Vagina (tissue), 2 donors: ENCODE data around the gene OGFOD2. TPM values are rescaled to one million over a fixed set of nuclear protein-coding genes. Genes with fewer than 3 reads are reported as not detected.

Experiments used
- DNase-seq, 2 donors: peaks; one replicate each; pipeline ENCODE4 v3.0.0-alpha.2; 2017; ENCODE audit errors: extremely low spot score in 2 of 2
- H3K27ac ChIP-seq: fragments of 200-600 bp; sonication (generic); one replicate; pipeline ENCODE4 v1.5.1; 2019
- H3K27me3 ChIP-seq: fragments of 200-600 bp; sonication (generic); one replicate; pipeline ENCODE4 v1.5.1; 2019
- H3K36me3 ChIP-seq, 2 donors: fragments of 200-600 bp; sonication (generic); one replicate each; pipeline ENCODE4 v1.5.1; 2017 to 2019
- H3K4me1 ChIP-seq: fragments of 200-600 bp; sonication (generic); one replicate; pipeline ENCODE4 v1.5.1; 2019
- H3K4me3 ChIP-seq, 2 donors: fragments of 200-600 bp; sonication (generic); 1 replicate in 1 of 2; 2 replicates in 1 of 2; pipeline ENCODE4 v1.5.1; 2016 to 2019
- H3K9me3 ChIP-seq: fragments of 200-600 bp; sonication (generic); one replicate; pipeline ENCODE4 v1.5.1; 2019
- CTCF ChIP-seq, 3 experiments: fragments of 450-650 bp in 2 of 3; fragments of 200-600 bp in 1 of 3; sonication (generic) in 1 of 3; IDR thresholded peaks; one replicate each; pipeline ENCODE4 v1.5.1; 2017 to 2019; ENCODE audit warnings: antibody characterized with exemption in 3 of 3, mild to moderate bottlenecking in 2 of 3, moderate library complexity in 2 of 3
- POLR2A ChIP-seq, 2 donors: fragments of 450-650 bp; IDR thresholded peaks; one replicate each; pipeline ENCODE4 v1.6.1; 2017; ENCODE audit warnings: antibody characterized with exemption in 2 of 2, mild to moderate bottlenecking in 2 of 2, moderate library complexity in 2 of 2
- POLR2AphosphoS5 ChIP-seq, 2 donors: sonication (generic); formaldehyde crosslinking; IDR thresholded peaks; one replicate each; pipeline ENCODE4 v1.9.0; 2017; ENCODE audit warnings: antibody characterized with exemption in 2 of 2, mild to moderate bottlenecking in 2 of 2, low read depth in 1 of 2; ENCODE audit not compliant: insufficient read depth in 1 of 2
- intact Hi-C: fragments of 100-400 bp; cut with DNase I; formaldehyde crosslinking; loops from one replicate; pipeline ENCODE4 v1.15.1; 2023
- total RNA-seq: library from RNA; depleted of rRNA; stranded (reverse); fragments of >200 nt; gene quantifications from one replicate; pipeline ENCODE4 v1.2.3, GENCODE V29; 2016

Gene OGFOD2
- total RNA-seq, 1 donor from 2014 or later, result 26.0 TPM

GRCh38 chr12:122980183-122981035 lies 5.4 kb downstream of the OGFOD2 start, which contains the start of gene ARL6IP4:
Gene ARL6IP4, plus strand, starts transcription at chr12:122980681. Its CDS starts 459 bp downstream, at chr12:122981140.
- peaks cover 0 to 6% of the 10 kb centered on the region in 2 donors for H3K36me3 ChIP-seq
- no peaks in the 10 kb centered on the region for H3K27me3 ChIP-seq
- no peak for DNase-seq
- H3K27ac ChIP-seq, result peak within 1 kb of the TSS; percentile 83
- no peaks in the 10 kb centered on the region for H3K9me3 ChIP-seq
- peak within 1 kb of the TSS; percentile 81 to 93 for H3K4me3 ChIP-seq
- H3K4me1 ChIP-seq, result peaks cover 92% of the 10 kb centered on the region
- intact Hi-C loops, result loop anchor here (5.0 kb wide), 1 partner anchor 252 kb away; the partner anchor contains the start of genes MPHOSPH9 and MTRFR
- peak in 1 of 2 donors; percentile 50 for TF ChIP-seq POLR2AphosphoS5 (IDR thresholded peaks at IDR 0.05; ENCODE audit: insufficient read depth in 1 of 2, low read depth in 1 of 2)
- peak in 1 of 2 donors; percentile 76 for TF ChIP-seq POLR2A (IDR thresholded peaks at IDR 0.05)
- no peak for TF ChIP-seq CTCF (IDR thresholded peaks at IDR 0.05)

- no peak for TF ChIP-seq CTCF (IDR thresholded peaks at IDR 0.05)
- no peak for TF ChIP-seq POLR2A (IDR thresholded peaks at IDR 0.05)
- TF ChIP-seq POLR2AphosphoS5 (IDR thresholded peaks at IDR 0.05; ENCODE audit: insufficient read depth in 1 of 2, low read depth in 1 of 2), result no peak
- intact Hi-C loops, result loop anchor here (5.0 kb wide), 1 partner anchor 251 kb away; the partner anchor contains the start of genes MPHOSPH9 and MTRFR
- Histone ChIP-seq H3K4me1 (peaks cover 87% of the 10 kb centered on the region), H3K9me3 (no peaks in the 10 kb centered on the region), H3K27me3 (no peaks in the 10 kb centered on the region), H3K27ac (peak overlapping the region; percentile 83), H3K4me3 (peak overlapping the region; percentile 81 to 93), H3K36me3 (peaks cover 0 to 11% of the 10 kb centered on the region in 2 donors)
- DNase-seq, result no peak
These were observed 6.0 kb downstream of the OGFOD2 start for GRCh38 chr12:122981036-122981471.

GRCh38 chr12:122981587-122982476 lies 6.8 kb downstream of the OGFOD2 start:
- peak overlapping the region; percentile 83 for H3K27ac ChIP-seq
- DNase-seq, result no peak
- peak overlapping the region; percentile 81 to 93 for H3K4me3 ChIP-seq
- intact Hi-C loops, result loop anchor here (5.0 kb wide), 1 partner anchor 250 kb away; the partner anchor contains the start of genes MPHOSPH9 and MTRFR
- TF ChIP-seq POLR2A (IDR thresholded peaks at IDR 0.05), result no peak
- TF ChIP-seq CTCF (IDR thresholded peaks at IDR 0.05), result no peak
- no peak for TF ChIP-seq POLR2AphosphoS5 (IDR thresholded peaks at IDR 0.05; ENCODE audit: insufficient read depth in 1 of 2, low read depth in 1 of 2)
- no peaks in the 10 kb centered on the region for H3K9me3 ChIP-seq
- peaks cover 0 to 18% of the 10 kb centered on the region in 2 donors for H3K36me3 ChIP-seq
- peaks cover 79% of the 10 kb centered on the region for H3K4me1 ChIP-seq
- no peaks in the 10 kb centered on the region for H3K27me3 ChIP-seq

- TF ChIP-seq CTCF (IDR thresholded peaks at IDR 0.05) (no peak), POLR2A (IDR thresholded peaks at IDR 0.05) (no peak), POLR2AphosphoS5 (IDR thresholded peaks at IDR 0.05; ENCODE audit: insufficient read depth in 1 of 2, low read depth in 1 of 2) (no peak)
- Histone ChIP-seq H3K27ac (peak overlapping the region; percentile 83), H3K36me3 (peaks cover 0 to 23% of the 10 kb centered on the region in 2 donors), H3K27me3 (no peaks in the 10 kb centered on the region), H3K4me3 (peak overlapping the region; percentile 81 to 93), H3K4me1 (peaks cover 73% of the 10 kb centered on the region), H3K9me3 (no peaks in the 10 kb centered on the region)
- intact Hi-C loops, result loop anchor here (5.0 kb wide), 1 partner anchor 250 kb away; the partner anchor contains the start of genes MPHOSPH9 and MTRFR
- DNase-seq, result no peak
These were observed 7.4 kb downstream of the OGFOD2 start for GRCh38 chr12:122982477-122982815.
